Endodermal cell (in vitro differentiated cells): ENCODE measurements around the gene WNT10A. TPM values are rescaled to one million over a fixed set of nuclear protein-coding genes. Genes with fewer than 3 reads are reported as not detected.

ENCODE experiments used
- DNase-seq: peaks from one replicate; pipeline ENCODE4 v3.0.0-alpha.2; 2017
- H3K27ac ChIP-seq: 2 replicates; pipeline ENCODE4 v1.5.1; 2013; ENCODE audit warnings: mild to moderate bottlenecking, low read depth, low read length, moderate library complexity
- H3K27me3 ChIP-seq: 2 replicates; pipeline ENCODE4 v1.6.1; 2013; ENCODE audit warnings: mild to moderate bottlenecking, low read length, moderate library complexity; ENCODE audit not compliant: insufficient read depth, control insufficient read depth, poor library complexity, severe bottlenecking
- H3K36me3 ChIP-seq: 2 replicates; pipeline ENCODE4 v1.7.0; 2013; ENCODE audit warnings: mild to moderate bottlenecking, low read length, moderate library complexity; ENCODE audit not compliant: control insufficient read depth, insufficient read depth
- H3K4me1 ChIP-seq: one replicate; pipeline ENCODE4 v1.7.0; 2013; ENCODE audit warnings: low read length; ENCODE audit not compliant: control insufficient read depth, insufficient read depth
- H3K4me3 ChIP-seq: 2 replicates; pipeline ENCODE4 v1.5.1; 2013; ENCODE audit warnings: mild to moderate bottlenecking, low read length, moderate library complexity
- H3K9ac ChIP-seq: 2 replicates; pipeline ENCODE4 v1.6.1; 2013; ENCODE audit warnings: mild to moderate bottlenecking, low read length, moderate library complexity; ENCODE audit not compliant: poor library complexity, severe bottlenecking; ENCODE audit errors: extremely low read depth
- H3K9me3 ChIP-seq: 2 replicates; pipeline ENCODE4 v1.6.1; 2013; ENCODE audit warnings: mild to moderate bottlenecking, low read length, moderate library complexity; ENCODE audit not compliant: control insufficient read depth
- H3K27ac Mint-ChIP-seq: 2 replicates; pipeline ENCODE4 v1.8.0; 2020; ENCODE audit warnings: mixed read lengths
- H3K27me3 Mint-ChIP-seq: 2 replicates; pipeline ENCODE4 v1.8.0; 2021; ENCODE audit warnings: mild to moderate bottlenecking, mixed read lengths; ENCODE audit not compliant: insufficient read depth
- H3K36me3 Mint-ChIP-seq: 2 replicates; pipeline ENCODE4 v1.8.0; 2020; ENCODE audit warnings: low read depth, mixed read lengths
- H3K4me1 Mint-ChIP-seq: 2 replicates; pipeline ENCODE4 v1.8.0; 2020; ENCODE audit warnings: mixed read lengths
- H3K4me3 Mint-ChIP-seq: 2 replicates; pipeline ENCODE4 v1.8.0; 2020; ENCODE audit warnings: mild to moderate bottlenecking, moderate library complexity, mixed read lengths
- H3K9me3 Mint-ChIP-seq: 2 replicates; pipeline ENCODE4 v1.8.0; 2020; ENCODE audit warnings: mild to moderate bottlenecking, mixed read lengths
- CTCF ChIP-seq: fragments of 200-600 bp; sonication (generic); conservative IDR thresholded peaks from 2 replicates; pipeline ENCODE4 v1.5.0; 2021; ENCODE audit warnings: antibody characterized with exemption, mild to moderate bottlenecking
- WGBS, 2 experiments: methylation state at CpG; one replicate each; pipeline versions ENCODE4 v1.1.5 to v1.1.7; 2013; ENCODE audit warnings: missing lambda C conversion rate in 2 of 2, mixed read lengths in 1 of 2; ENCODE audit not compliant: insufficient coverage in 1 of 2, insufficient read length in 1 of 2; 5-methylcytosine and 5-hydroxymethylcytosine counted together
- total RNA-seq, 2 donors: library from RNA; stranded (reverse); fragmentation: NEBNext Ultra II Directional in 1 of 2; extraction: Animal tissue kit (Norgen Biotek cat#: 25700) in 1 of 2; gene quantifications; 2 replicates in 1 of 2; 3 replicates in 1 of 2; pipeline ENCODE4 v1.2.1, GENCODE V29; 2021

WNT10A gene
- total RNA-seq, 2 donors from 2014 or later: not detected

- peaks cover 3% of the 10 kb centered on the region for H3K9me3 Mint-ChIP-seq
- no peak overlapping the region for H3K9ac ChIP-seq
- H3K27ac Mint-ChIP-seq: no peak overlapping the region
- H3K27ac ChIP-seq: no peak overlapping the region
- 37 to 42% methylated on average over 5 to 6 of the region's 6 CpGs for WGBS, 2 experiments
- no peak overlapping the region for H3K4me3 ChIP-seq
- no peaks in the 10 kb centered on the region for H3K36me3 Mint-ChIP-seq
- H3K36me3 ChIP-seq: no peaks in the 10 kb centered on the region
- peaks cover 98% of the 10 kb centered on the region for H3K27me3 Mint-ChIP-seq
- H3K27me3 ChIP-seq: peaks cover 97% of the 10 kb centered on the region
- no peaks in the 10 kb centered on the region for H3K4me1 ChIP-seq
- peaks cover 10% of the 10 kb centered on the region for H3K9me3 ChIP-seq
- TF ChIP-seq CTCF: no peak
- H3K4me3 Mint-ChIP-seq: no peak overlapping the region
- peaks cover 6% of the 10 kb centered on the region for H3K4me1 Mint-ChIP-seq
- no peak for DNase-seq
These were observed 2.2 kb upstream of the WNT10A start for GRCh38 chr2:218878486-218878885.

- peak; percentile 52 for DNase-seq
- H3K9me3 ChIP-seq: peaks cover 10% of the 10 kb centered on the region
- Mint-ChIP-seq H3K36me3 (no peaks in the 10 kb centered on the region), H3K4me3 (peak overlapping the region; percentile 41), H3K9me3 (peaks cover 3% of the 10 kb centered on the region), H3K27me3 (peaks cover 98% of the 10 kb centered on the region), H3K4me1 (peaks cover 6% of the 10 kb centered on the region), H3K27ac (no peak overlapping the region)
- WGBS, 2 experiments: 26 to 32% methylated on average over 8 to 15 of the region's 16 CpGs
- H3K27ac ChIP-seq: no peak overlapping the region
- TF ChIP-seq CTCF: no peak
- H3K36me3 ChIP-seq: no peaks in the 10 kb centered on the region
- H3K4me1 ChIP-seq: no peaks in the 10 kb centered on the region
- H3K27me3 ChIP-seq: peaks cover 96% of the 10 kb centered on the region
- no peak overlapping the region for H3K9ac ChIP-seq
- H3K4me3 ChIP-seq: no peak overlapping the region
These were observed 1.5 kb upstream of the WNT10A start for GRCh38 chr2:218878926-218879761.

GRCh38 chr2:218879776-218880101, 913 bp upstream of the WNT10A start:
- H3K4me3 ChIP-seq: no peak overlapping the region
- peak overlapping the region; percentile 41 for H3K4me3 Mint-ChIP-seq

More at GRCh38 chr2:218879776-218880101, 913 bp upstream of the WNT10A start:
- WGBS, 2 experiments: 17 to 18% methylated on average over 10 to 11 of the region's 11 CpGs
- Histone ChIP-seq H3K27ac (no peak overlapping the region), H3K27me3 (peaks cover 96% of the 10 kb centered on the region), H3K9me3 (peaks cover 8% of the 10 kb centered on the region), H3K4me1 (no peaks in the 10 kb centered on the region), H3K9ac (no peak overlapping the region), H3K36me3 (no peaks in the 10 kb centered on the region)
- H3K4me1 Mint-ChIP-seq: peaks cover 6% of the 10 kb centered on the region
- H3K9me3 Mint-ChIP-seq: peaks cover 3% of the 10 kb centered on the region
- H3K27me3 Mint-ChIP-seq: peaks cover 98% of the 10 kb centered on the region
- no peak for TF ChIP-seq CTCF
- no peaks in the 10 kb centered on the region for H3K36me3 Mint-ChIP-seq
- no peak for DNase-seq
- H3K27ac Mint-ChIP-seq: no peak overlapping the region
